GM08714 (cell line): Measurements from ENCODE around the gene VIPR2.
"Not testable (repeated sequence)": the region's sequence is repeated elsewhere in the genome, so short reads cannot be mapped to it uniquely, and the experiment has no call there.

ENCODE experiments used
- H3K4me3 ChIP-seq: fragments of 200-500 bp; sonication (Bioruptor generic); 2 replicates; pipeline ENCODE4 v1.5.1; 2014; ENCODE audit warnings: mild to moderate bottlenecking, low read length, inconsistent platforms
- ZNF274 ChIP-seq: IDR thresholded peaks from 2 replicates; pipeline ENCODE4 v1.6.1; 2012; ENCODE audit warnings: mild to moderate bottlenecking, low read depth, low read length

The VIPR2 gene

GRCh38 chr7:159165352-159165751, 20.7 kb upstream of the VIPR2 start:
- no peak for TF ChIP-seq ZNF274
- no peak overlapping the region for H3K4me3 ChIP-seq

- not testable (repeated sequence) for H3K4me3 ChIP-seq
These were observed 19.1 kb upstream of the VIPR2 start for GRCh38 chr7:159163703-159164301.

DNA sequence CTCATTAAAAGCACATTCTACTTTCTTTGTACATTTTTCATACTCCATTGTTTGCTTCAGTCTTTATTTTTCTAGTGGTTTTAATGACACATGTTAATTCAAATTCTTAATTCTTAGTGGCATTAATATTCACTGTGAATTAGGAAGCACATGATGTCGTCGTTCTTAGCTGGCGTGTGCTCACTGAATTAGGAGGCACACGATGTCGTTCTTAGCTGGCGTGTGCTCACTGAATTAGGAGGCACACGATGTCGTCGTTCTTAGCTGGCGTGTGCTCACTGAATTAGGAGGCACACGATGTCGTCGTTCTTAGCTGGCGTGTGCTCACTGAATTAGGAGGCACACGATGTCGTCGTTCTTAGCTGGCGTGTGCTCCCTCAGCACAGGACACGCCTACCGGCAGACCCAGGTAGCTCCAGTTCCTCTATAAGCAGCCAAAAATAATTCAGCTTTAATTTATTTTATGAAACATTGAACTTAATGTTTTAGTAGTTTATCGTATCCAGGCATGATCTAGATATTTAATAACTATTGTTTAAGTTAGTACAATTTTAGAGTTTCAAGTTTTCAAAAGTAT, 17.5 kb upstream of the VIPR2 start:
- H3K4me3 ChIP-seq, result not testable (repeated sequence)

- no peak for TF ChIP-seq ZNF274
- no peak overlapping the region for H3K4me3 ChIP-seq
These were observed 15.8 kb upstream of the VIPR2 start for GRCh38 chr7:159160450-159160849.

DNA sequence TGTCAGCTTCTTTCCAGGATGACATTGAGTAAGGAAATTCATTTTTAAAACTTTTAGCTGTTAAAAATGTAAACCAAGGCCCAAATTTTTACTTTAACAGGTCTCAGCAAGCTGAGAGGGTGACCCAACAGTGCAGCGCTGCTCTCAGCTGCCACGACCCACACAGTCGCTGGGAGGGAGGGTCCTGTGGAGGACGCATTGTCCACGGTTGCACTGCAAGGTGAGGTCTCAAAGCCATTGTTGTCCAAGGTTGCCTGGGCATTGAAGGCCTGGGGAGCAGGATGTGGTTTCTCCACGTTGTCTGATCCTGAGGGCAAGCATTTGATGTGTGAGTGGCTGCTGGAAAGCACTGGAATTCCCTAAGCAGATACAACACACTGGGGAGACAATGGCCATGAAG, 15.1 kb upstream of the VIPR2 start:
- TF ChIP-seq ZNF274, result no peak
- no peak overlapping the region for H3K4me3 ChIP-seq

DNA sequence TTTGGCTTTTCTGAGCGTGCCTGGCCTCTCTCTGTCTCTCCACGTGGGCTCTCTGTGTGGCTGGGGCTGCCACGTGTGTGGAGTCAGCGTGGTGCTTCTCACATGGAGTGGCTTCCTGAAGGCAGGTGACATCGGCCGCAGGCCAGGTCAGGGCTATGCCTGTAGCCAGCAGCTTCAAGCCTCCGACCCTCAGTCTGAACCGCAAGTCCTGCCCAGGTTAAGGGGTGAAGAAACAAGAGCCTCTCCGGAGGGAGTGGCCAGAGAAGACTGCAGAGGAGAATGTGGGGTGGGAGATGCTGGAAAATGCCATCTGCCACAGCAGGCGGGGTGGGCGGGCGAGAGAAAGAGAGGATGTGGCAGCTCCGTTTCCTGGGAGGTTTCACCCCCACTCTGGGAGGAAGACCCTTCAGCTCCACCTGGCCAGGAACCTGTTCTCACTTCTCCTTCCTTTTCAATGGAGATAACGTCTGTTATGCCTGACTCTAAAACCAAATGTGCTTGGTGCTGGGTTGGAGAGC, 14.3 kb upstream of the VIPR2 start:
- TF ChIP-seq ZNF274, result no peak
- H3K4me3 ChIP-seq, result no peak overlapping the region

DNA sequence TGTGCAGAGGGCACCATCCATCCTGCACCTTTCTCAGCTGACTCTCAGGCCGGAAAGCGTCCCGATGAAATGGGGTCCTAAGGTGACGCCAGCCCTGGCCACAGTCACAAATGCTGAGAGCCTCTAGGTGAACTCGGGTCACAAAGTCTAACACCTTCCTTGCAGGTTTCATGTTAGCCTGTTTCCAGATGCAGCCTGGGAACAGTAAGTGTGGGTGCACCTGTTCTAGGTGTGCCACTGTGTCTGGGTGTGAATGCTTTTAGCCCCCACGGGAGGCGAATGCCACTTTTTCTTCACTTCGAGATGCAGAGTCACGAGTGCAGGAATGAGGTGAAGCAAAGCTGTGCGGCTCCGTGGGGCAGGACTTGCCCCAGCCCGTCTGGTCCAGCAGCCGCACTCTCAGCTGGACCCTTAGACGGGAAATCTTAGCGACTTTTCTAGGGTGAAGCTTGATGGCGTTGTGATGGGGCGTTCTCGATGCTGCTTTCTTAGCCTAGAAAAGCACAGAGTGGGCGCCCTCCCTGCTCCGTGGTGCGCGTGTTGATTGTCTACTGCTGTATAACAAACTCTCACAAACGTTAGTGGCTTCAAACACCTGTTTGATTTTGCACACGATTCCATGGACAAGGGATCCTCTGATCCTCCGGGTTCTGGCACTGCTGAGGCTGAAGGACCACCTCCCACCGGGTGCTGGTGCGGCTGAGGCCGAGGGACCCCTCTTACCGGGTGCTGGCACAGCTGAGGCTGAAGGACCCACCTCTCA, 13.6 kb upstream of the VIPR2 start:
- H3K4me3 ChIP-seq, result no peak overlapping the region
- TF ChIP-seq ZNF274, result no peak

DNA sequence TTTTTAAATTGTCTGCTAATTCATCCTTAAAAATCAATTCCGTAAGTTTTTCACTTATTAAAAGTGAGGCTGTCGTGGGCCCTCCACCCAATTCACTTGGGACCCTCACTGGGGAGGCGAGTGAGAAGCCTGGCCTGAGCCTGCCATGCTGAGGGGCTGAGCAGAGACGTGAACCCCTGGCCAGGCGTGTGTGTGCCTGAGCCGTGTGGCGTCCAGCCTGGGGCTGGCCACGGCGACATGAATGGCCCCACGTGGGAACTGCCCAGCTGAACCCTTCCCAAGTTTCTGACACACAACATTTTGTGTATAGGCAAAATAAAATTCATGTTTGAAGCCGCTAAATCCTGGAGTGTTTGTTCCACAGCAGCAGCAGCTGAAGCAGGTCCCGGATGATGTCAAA, 13.0 kb upstream of the VIPR2 start:
- TF ChIP-seq ZNF274, result no peak

DNA sequence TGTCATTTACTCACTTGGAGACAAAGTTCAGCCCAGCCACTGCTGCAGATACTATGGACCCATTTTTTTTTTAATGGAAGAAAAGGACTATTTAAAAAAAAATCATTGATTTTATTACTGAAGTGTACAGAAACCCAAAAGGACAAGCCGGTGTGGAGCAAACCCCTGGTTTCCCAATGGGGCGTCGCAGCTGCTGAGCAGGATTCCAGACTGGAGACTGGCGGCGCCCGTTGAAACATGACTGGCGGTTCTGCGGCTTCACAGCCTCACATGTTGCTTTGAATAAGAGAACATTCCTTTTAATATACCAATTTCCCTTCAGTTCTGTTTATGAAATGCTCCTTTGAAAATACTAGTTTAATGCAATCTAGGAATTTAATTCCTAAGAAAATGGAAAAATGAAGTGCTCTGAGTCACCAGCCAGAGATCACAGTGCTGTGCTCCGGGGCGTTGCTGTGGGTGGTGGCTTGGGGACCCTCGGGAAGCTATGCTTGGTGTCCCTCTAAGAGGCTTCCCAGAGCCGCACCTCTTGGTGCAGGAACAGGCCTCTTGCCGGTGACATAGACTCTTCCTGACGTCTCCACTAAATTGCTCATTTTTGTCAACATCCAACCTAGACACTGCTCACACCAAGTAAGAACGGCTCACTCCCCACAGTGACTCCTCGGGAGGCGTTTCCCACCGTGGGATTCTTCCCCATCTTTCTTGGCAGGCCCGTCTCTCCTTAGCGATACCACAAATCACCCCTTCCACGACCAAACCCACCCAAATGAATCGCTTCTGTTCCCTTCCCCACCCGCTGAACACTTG, 12.0 kb upstream of the VIPR2 start:
- TF ChIP-seq ZNF274, result no peak
- no peak overlapping the region for H3K4me3 ChIP-seq

More for the DNA sequence above, 13.0 kb upstream of the VIPR2 start:
- no peak overlapping the region for H3K4me3 ChIP-seq

DNA sequence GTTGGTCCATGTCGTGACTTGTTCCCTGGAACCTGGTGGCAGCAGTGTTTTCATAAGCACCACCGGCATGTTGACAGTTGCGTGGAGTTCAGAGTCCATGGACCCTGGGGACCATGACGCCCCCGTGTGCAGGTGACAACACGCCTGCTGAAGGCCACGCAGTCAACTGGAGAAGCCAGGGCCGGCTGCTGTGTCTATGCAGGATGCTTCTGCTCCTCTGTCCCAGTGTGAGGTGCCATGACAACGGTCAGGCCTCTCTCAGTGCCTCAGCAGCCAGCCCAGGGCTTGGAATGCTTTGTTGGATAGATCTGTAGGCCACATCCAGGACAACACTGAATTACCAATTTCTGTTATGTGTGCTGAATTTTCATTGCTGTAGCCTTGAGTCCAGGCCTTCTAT, 10.7 kb upstream of the VIPR2 start:
- TF ChIP-seq ZNF274, result no peak
- H3K4me3 ChIP-seq, result no peak overlapping the region

GRCh38 chr7:159154243-159154642, 9.6 kb upstream of the VIPR2 start:
- H3K4me3 ChIP-seq, result no peak overlapping the region
- no peak for TF ChIP-seq ZNF274

DNA sequence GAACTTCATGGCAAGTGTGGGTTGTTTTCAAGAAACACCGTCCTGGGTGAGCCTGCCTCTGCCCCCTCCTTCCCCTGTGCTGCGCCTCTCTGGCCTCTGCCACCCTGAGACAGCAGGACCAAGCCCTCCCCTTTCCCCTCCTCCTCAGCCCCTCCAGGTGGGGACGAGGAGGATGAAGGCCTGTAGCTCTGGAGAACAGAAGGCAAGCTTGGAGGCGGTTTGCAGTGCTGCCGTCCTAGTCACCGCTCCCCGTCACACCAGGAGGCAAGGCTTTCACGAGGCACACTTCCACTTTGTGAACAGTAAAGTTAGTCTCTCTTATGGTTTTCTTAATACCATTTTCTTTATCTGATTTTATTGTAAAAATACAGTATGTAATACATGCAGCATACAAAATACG, 8.8 kb upstream of the VIPR2 start:
- no peak for TF ChIP-seq ZNF274
- H3K4me3 ChIP-seq, result no peak overlapping the region

DNA sequence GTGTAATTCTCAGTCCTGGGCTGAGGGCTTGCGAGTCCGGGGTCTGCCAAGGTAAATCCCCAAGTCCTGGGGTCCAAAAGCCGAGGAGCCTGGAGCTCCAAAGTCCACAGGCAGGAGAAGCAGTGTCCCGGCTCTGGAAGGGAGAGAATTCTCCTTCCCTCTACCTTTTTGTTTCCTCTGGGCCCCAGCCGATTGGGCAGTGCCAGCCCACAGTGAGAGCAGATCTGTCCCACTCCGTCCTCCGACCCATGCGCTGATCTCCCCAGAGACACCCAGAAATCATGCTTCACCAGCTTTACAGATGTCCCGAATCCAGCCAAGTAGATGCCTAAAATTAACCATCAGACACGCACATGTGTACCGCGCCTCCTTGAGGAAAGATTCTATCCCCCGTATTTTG, 8.1 kb upstream of the VIPR2 start:
- no peak overlapping the region for H3K4me3 ChIP-seq
- TF ChIP-seq ZNF274, result no peak

GRCh38 chr7:159151231-159151630, 6.6 kb upstream of the VIPR2 start:
- no peak overlapping the region for H3K4me3 ChIP-seq
- no peak for TF ChIP-seq ZNF274
